Kidney (tissue), 14 donors: ENCODE measurements around the gene IL23R. TPM values are rescaled to one million over a fixed set of nuclear protein-coding genes. Genes with fewer than 3 reads are reported as not detected.

ENCODE experiments used
- DNase-seq, 5 donors: peaks; one replicate each; pipeline ENCODE4 v3.0.0-alpha.2; 2013 to 2020
- FAIRE-seq: peaks from 2 replicates; lab custom pipeline; 2012; peaks lifted over from hg19 to GRCh38; lab: Jason Lieb, UNC
- H3K27ac ChIP-seq, 2 donors: one replicate each; pipeline ENCODE4 v1.7.0; 2013; ENCODE audit warnings: low read depth in 2 of 2, low read length in 2 of 2, inconsistent platforms in 1 of 2
- H3K27me3 ChIP-seq: one replicate; pipeline ENCODE4 v1.7.1; 2013; ENCODE audit warnings: low read length, inconsistent platforms; ENCODE audit not compliant: control insufficient read depth, insufficient read depth
- H3K36me3 ChIP-seq, 3 donors: one replicate each; pipeline versions ENCODE4 v1.7.0 to v1.7.1; 2013; ENCODE audit warnings: low read length in 3 of 3, control low read depth in 1 of 3, inconsistent platforms in 1 of 3; ENCODE audit not compliant: insufficient read depth in 3 of 3, control insufficient read depth in 2 of 3
- H3K4me1 ChIP-seq, 3 donors: one replicate each; pipeline versions ENCODE4 v1.7.0 to v1.7.1; 2013; ENCODE audit warnings: low read length in 3 of 3, inconsistent platforms in 1 of 3, low read depth in 1 of 3; ENCODE audit not compliant: control insufficient read depth in 2 of 3, insufficient read depth in 2 of 3
- H3K4me3 ChIP-seq, 3 donors: one replicate each; pipeline versions ENCODE4 v1.7.0 to v1.8.1; 2013; ENCODE audit warnings: low read length in 3 of 3, control low read depth in 1 of 3, inconsistent platforms in 1 of 3
- H3K9ac ChIP-seq, 3 donors: one replicate each; pipeline versions ENCODE4 v1.7.0 to v1.7.1; 2013; ENCODE audit warnings: low read length in 3 of 3, control low read depth in 1 of 3, inconsistent platforms in 1 of 3
- H3K9me3 ChIP-seq, 3 donors: one replicate each; pipeline versions ENCODE4 v1.7.0 to v1.7.1; 2013; ENCODE audit warnings: low read length in 3 of 3, control low read depth in 1 of 3, inconsistent platforms in 1 of 3; ENCODE audit not compliant: control insufficient read depth in 2 of 3, insufficient read depth in 1 of 3
- intact Hi-C: fragments of 100-400 bp; cut with DNase I; formaldehyde crosslinking; loops from one replicate; pipeline ENCODE4 v1.11.1; 2022
- polyA plus RNA-seq: library from polyadenylated mRNA; stranded (reverse); fragments of 350-450 nt; fragmentation: Illumina TruSeq; extraction: RNeasy Lipid Tissue Mini Kit (QIAGEN cat#74804); gene quantifications from one replicate; pipeline ENCODE4 v1.2.3, GENCODE V29; 2014; ENCODE audit warnings: low read depth, low replicate concordance; ENCODE audit not compliant: insufficient read depth
- total RNA-seq: library from RNA; stranded (reverse); fragmentation: NEBNext Ultra II Directional; extraction: Animal tissue kit (Norgen Biotek cat#: 25700); gene quantifications from one replicate; pipeline ENCODE4 v1.2.1, GENCODE V29; 2021
- TF ChIP-seq, protein P1 (sequence below): IDR thresholded peaks from 3 replicates; pipeline ENCODE4 v1.5.1; 2012; ENCODE audit warnings: mild to moderate bottlenecking, moderate library complexity, borderline replicate concordance; ENCODE audit not compliant: insufficient read depth; ENCODE audit errors: extremely low read depth
- donor health status: control.
- donor health status: control.
- donor health status: control.
- donor health status: control.
- donor health status: control.
- donor health status: DM: yes; HTN: yes; CAD: no.
- donor health status: Normal renal cell carcinoma (clear cell type).

Gene IL23R
- total and polyA plus RNA-seq, 2 donors from 2014 or later: 0.19 TPM; not detected in 1

DNA sequence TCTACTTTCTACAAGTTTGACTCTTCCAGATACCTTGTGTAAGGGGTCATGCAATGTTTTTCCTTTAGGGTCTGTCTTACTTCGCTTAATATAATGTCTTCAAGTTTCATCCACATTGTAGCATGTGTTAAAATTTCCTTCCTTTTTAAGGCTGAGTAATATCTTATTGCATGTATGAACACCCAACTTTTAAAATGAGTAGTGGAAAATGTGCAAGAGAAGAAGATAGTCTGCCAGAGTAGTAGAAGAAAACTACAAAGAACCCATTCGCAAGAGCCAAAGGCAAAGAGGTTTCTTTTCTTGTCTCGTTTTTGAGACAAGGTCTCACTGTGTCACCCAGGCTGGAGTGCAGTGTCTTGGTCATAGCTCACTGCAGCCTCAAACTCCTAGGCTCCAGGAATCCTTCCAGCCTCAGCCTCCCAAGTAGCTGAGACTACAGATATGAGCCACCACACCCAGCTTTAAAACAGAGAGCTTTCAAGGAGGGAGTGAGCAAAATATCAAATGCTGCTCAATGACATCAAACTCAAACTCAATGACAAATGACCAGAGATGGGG lies 9.4 kb downstream of the IL23R start:
- DNase-seq (no peak), FAIRE-seq (no peak)
- H3K27me3 ChIP-seq: no peaks in the 10 kb centered on the region
- H3K4me1 ChIP-seq: no peaks in the 10 kb centered on the region
- TF ChIP-seq, protein P1, sequence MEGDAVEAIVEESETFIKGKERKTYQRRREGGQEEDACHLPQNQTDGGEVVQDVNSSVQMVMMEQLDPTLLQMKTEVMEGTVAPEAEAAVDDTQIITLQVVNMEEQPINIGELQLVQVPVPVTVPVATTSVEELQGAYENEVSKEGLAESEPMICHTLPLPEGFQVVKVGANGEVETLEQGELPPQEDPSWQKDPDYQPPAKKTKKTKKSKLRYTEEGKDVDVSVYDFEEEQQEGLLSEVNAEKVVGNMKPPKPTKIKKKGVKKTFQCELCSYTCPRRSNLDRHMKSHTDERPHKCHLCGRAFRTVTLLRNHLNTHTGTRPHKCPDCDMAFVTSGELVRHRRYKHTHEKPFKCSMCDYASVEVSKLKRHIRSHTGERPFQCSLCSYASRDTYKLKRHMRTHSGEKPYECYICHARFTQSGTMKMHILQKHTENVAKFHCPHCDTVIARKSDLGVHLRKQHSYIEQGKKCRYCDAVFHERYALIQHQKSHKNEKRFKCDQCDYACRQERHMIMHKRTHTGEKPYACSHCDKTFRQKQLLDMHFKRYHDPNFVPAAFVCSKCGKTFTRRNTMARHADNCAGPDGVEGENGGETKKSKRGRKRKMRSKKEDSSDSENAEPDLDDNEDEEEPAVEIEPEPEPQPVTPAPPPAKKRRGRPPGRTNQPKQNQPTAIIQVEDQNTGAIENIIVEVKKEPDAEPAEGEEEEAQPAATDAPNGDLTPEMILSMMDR: no peak
- no peak overlapping the region for H3K4me3 ChIP-seq
- no peaks in the 10 kb centered on the region for H3K9me3 ChIP-seq
- no peak overlapping the region for H3K27ac ChIP-seq
- no peak overlapping the region for H3K9ac ChIP-seq
- intact Hi-C loops: no loop called here
- H3K36me3 ChIP-seq: no peaks in the 10 kb centered on the region

DNA sequence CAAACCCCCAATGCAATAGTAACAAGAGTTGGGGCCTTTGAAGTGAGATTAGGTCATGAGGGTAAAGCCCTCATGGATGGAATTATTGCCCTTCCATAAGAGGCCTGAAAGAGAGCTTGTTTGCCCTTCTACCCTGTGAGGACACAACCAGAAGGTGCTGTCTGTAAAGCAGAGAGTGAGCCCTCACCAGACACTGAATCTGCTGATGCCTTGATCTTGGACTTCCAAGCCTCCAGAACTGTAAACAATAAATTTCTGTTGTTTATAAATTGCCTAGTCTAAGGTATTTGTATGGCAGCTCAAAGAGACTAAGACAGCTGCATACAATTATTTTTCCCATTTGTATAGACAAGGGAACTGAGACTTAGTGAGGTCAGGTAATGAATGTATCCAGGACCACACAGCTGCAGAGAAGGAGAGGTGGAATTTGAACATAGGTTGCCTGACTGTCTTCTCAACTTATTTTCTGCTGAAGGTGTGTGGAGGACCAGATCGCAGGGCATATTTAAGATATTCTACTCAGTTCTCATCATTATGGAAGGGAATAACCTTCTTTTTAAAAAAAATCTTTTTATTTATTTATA lies 18.7 kb downstream of the IL23R start:
- no peak for FAIRE-seq
- no peak overlapping the region for H3K4me3 ChIP-seq
- DNase-seq: no peak
- no peaks in the 10 kb centered on the region for H3K27me3 ChIP-seq
- intact Hi-C loops: no loop called here
- no peak overlapping the region for H3K27ac ChIP-seq
- H3K4me1 ChIP-seq: no peaks in the 10 kb centered on the region
- H3K9me3 ChIP-seq: no peaks in the 10 kb centered on the region
- H3K9ac ChIP-seq: no peak overlapping the region
- TF ChIP-seq, protein P1: no peak
- H3K36me3 ChIP-seq: no peaks in the 10 kb centered on the region

DNA sequence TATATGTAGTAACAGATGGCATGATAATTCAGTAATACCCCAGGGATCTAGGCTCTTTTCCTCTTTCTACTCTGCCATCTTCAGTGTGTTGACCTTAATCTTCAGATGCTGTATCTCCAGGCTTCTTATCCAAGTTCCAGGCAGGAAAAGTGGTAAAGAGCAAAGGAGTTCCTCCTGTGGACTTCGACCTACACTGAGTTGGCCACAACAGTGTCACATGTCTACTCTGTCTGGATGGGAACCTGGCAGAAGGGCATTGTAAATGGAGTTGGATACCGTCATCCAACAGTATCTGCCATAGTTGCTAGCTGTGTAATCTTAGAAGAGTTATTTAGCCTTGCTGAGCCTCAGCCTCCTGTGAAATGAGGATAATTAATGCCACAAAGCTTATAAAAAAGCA lies 21.9 kb downstream of the IL23R start:
- Histone ChIP-seq H3K36me3 (no peaks in the 10 kb centered on the region), H3K9me3 (no peaks in the 10 kb centered on the region), H3K27me3 (no peaks in the 10 kb centered on the region), H3K4me3 (no peak overlapping the region), H3K9ac (no peak overlapping the region), H3K4me1 (no peaks in the 10 kb centered on the region), H3K27ac (no peak overlapping the region)
- DNase-seq (no peak), FAIRE-seq (no peak)
- intact Hi-C loops: no loop called here
- TF ChIP-seq, protein P1: no peak

- no peaks in the 10 kb centered on the region for H3K36me3 ChIP-seq
- H3K4me1 ChIP-seq: no peaks in the 10 kb centered on the region
- no peak overlapping the region for H3K4me3 ChIP-seq
- intact Hi-C loops: no loop called here
- no peaks in the 10 kb centered on the region for H3K9me3 ChIP-seq
- DNase-seq: no peak
- H3K9ac ChIP-seq: no peak overlapping the region
- TF ChIP-seq, protein P1: no peak
- no peak overlapping the region for H3K27ac ChIP-seq
- no peaks in the 10 kb centered on the region for H3K27me3 ChIP-seq
- FAIRE-seq: no peak
Observed at GRCh38 chr1:67189953-67190352, 23.7 kb downstream of the IL23R start.
